Breast epithelium (tissue), 4 donors: Measurements from ENCODE around the gene EGR4. TPM values are rescaled to one million over a fixed set of nuclear protein-coding genes. Genes with fewer than 3 reads are reported as not detected.
A peak's percentile ranks its signal among the peaks of the same experiment; 100 is the strongest.

Source experiments
- DNase-seq, 2 donors: peaks; one replicate each; pipeline ENCODE4 v3.0.0-alpha.2; 2019; ENCODE audit warnings: low spot score in 2 of 2
- H3K27ac ChIP-seq, 2 donors: fragments of 200-600 bp; sonication (generic) in 1 of 2; one replicate each; pipeline ENCODE4 v1.5.1; 2016 to 2019; ENCODE audit warnings: mild to moderate bottlenecking in 1 of 2
- H3K27me3 ChIP-seq, 2 donors: fragments of 200-600 bp; sonication (generic) in 1 of 2; one replicate each; pipeline versions ENCODE4 v1.5.1 to v1.6.0; 2017 to 2019; ENCODE audit warnings: control low read depth in 1 of 2, mild to moderate bottlenecking in 1 of 2
- H3K36me3 ChIP-seq: fragments of 200-600 bp; one replicate; pipeline ENCODE4 v1.5.1; 2019
- H3K4me1 ChIP-seq, 2 donors: fragments of 200-600 bp; sonication (generic); one replicate each; pipeline ENCODE4 v1.5.1; 2016 to 2019; ENCODE audit warnings: control low read depth in 1 of 2
- H3K4me3 ChIP-seq, 3 donors: fragments of 200-600 bp; sonication (generic); 1 replicate in 2 of 3; 2 replicates in 1 of 3; pipeline ENCODE4 v1.5.1; 2016 to 2019; ENCODE audit warnings: mild to moderate bottlenecking in 3 of 3, moderate library complexity in 2 of 3
- H3K9me3 ChIP-seq, 2 donors: fragments of 200-600 bp; sonication (generic) in 1 of 2; one replicate each; pipeline ENCODE4 v1.5.1; 2016 to 2019; ENCODE audit warnings: control low read depth in 1 of 2
- POLR2A ChIP-seq: fragments of 450-650 bp; IDR thresholded peaks from one replicate; pipeline ENCODE4 v1.6.1; 2016; ENCODE audit warnings: antibody characterized with exemption, mild to moderate bottlenecking, moderate library complexity
- POLR2AphosphoS5 ChIP-seq, 3 donors: sonication (generic); formaldehyde crosslinking; IDR thresholded peaks; one replicate each; pipeline ENCODE4 v1.6.1; 2017; ENCODE audit warnings: antibody characterized with exemption in 3 of 3
- intact Hi-C: fragments of 100-400 bp; cut with DNase I; formaldehyde crosslinking; loops from one replicate; pipeline ENCODE4 v1.15.1; 2023; ENCODE audit warnings: low total_unique reads
- total RNA-seq, 3 donors: library from RNA; depleted of rRNA; stranded (reverse); fragments of >200 nt; gene quantifications; one replicate each; pipeline ENCODE4 v1.1.0, GENCODE V29; 2016
- TF ChIP-seq, protein P1 (sequence below), 3 donors: fragments of 450-650 bp; IDR thresholded peaks; one replicate each; pipeline ENCODE4 v1.5.1; 2016 to 2017; ENCODE audit warnings: antibody characterized with exemption in 3 of 3, mild to moderate bottlenecking in 3 of 3, moderate library complexity in 3 of 3

EGR4 gene
- total RNA-seq, 3 donors from 2014 or later, result not detected

DNA sequence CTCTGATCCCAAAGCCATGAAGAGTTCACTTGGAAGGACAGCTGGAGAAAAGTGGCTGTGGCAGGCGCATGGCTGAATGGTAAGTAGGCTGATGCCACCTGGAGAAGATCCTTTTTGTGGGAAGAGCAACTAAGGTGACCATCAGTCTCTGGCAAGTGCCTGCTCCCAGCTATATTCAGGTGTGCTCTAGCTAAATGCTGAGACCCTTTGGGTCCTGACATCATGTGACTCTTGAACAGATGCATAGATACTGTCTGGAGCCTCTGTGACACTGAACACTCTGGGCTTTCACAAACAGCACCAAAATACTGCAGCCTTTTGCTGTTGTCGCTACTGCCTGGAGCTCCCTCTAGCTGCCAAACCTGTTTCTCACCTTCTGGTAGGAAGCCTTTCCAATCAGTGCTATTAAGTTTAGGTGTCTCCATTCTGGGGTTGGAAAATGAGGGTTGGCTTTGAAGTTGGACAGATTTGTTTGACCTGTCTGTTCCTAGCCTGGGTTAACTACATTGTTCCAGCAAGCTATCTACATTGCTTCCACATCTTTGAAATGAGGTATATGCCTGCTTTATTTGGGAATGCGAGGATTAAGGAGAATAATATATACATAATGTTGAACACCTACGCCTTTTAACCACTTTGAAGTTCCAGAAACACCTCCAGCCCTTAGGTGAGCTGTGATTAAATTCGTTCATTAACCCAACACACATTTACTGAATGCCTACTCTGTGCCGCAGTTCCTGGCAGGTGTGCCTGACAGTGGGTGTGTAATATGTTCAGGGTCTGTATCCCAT is 3.1 kb downstream of the EGR4 start:
- DNase-seq, result no peak
- Histone ChIP-seq H3K9me3 (no peaks in the 10 kb centered on the region), H3K4me1 (peaks cover 0 to 11% of the 10 kb centered on the region in 2 donors), H3K27ac (no peak overlapping the region), H3K27me3 (peaks cover 12 to 51% of the 10 kb centered on the region in 2 donors), H3K4me3 (no peak overlapping the region), H3K36me3 (no peaks in the 10 kb centered on the region)
- intact Hi-C loops, result no loop called here
- TF ChIP-seq, protein P1, sequence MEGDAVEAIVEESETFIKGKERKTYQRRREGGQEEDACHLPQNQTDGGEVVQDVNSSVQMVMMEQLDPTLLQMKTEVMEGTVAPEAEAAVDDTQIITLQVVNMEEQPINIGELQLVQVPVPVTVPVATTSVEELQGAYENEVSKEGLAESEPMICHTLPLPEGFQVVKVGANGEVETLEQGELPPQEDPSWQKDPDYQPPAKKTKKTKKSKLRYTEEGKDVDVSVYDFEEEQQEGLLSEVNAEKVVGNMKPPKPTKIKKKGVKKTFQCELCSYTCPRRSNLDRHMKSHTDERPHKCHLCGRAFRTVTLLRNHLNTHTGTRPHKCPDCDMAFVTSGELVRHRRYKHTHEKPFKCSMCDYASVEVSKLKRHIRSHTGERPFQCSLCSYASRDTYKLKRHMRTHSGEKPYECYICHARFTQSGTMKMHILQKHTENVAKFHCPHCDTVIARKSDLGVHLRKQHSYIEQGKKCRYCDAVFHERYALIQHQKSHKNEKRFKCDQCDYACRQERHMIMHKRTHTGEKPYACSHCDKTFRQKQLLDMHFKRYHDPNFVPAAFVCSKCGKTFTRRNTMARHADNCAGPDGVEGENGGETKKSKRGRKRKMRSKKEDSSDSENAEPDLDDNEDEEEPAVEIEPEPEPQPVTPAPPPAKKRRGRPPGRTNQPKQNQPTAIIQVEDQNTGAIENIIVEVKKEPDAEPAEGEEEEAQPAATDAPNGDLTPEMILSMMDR (IDR thresholded peaks at IDR 0.05), result no peak
- TF ChIP-seq POLR2AphosphoS5 (IDR thresholded peaks at IDR 0.05), result no peak
- TF ChIP-seq POLR2A, result no peak

DNA sequence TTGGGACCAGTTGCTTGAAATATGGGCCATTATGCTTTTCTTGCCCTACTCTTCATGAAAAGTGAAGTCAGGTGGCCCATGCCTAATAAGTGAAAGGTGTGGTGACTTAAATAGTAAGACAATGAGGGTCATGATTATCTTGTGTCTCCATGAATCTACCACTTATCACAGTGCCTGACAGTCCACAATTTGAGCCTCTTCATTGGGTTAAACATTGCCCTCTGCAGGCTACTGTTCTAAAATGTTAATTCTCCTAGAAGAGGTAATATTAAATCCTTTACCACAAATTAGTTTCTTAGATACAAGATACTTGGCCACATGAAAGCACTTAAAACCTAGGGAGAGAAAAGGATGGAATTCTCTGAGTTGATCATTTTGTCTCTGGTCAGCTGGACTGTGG is 4.0 kb downstream of the EGR4 start:
- DNase-seq, result no peak
- no peak for TF ChIP-seq POLR2AphosphoS5 (IDR thresholded peaks at IDR 0.05)
- TF ChIP-seq POLR2A, result no peak
- TF ChIP-seq, protein P1 (IDR thresholded peaks at IDR 0.05), result no peak
- Histone ChIP-seq H3K27me3 (peaks cover 12 to 41% of the 10 kb centered on the region in 2 donors), H3K9me3 (no peaks in the 10 kb centered on the region), H3K27ac (no peak overlapping the region), H3K4me3 (no peak overlapping the region), H3K36me3 (no peaks in the 10 kb centered on the region), H3K4me1 (peaks cover 0 to 11% of the 10 kb centered on the region in 2 donors)
- intact Hi-C loops, result no loop called here

DNA sequence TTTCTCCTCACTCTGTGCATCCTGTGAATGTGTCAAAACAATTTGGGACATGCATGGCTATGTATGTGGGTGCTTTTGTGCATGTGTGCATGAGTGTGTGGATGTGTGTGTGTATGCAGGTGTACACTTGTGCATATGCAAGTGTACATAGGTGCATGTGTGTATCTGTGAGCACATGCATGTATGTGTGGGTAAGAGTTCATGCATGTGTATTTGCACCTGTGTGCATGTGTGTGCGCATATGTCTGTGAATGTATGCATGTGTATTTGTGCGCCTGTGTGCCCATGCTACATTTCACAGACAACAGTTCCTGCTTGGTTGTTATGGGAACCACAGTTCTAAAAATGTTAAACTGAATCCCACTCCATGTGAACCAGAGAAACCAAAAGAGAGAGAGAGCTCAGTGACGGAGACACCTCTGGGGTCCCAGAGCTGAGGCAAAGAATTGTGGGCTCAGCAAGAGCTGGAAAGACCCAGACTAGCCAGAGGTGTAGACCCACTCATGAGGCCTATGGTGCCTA is 7.2 kb downstream of the EGR4 start:
- H3K27ac ChIP-seq, result no peak overlapping the region
- H3K36me3 ChIP-seq, result no peaks in the 10 kb centered on the region
- no peak overlapping the region for H3K4me3 ChIP-seq
- no peaks in the 10 kb centered on the region for H3K9me3 ChIP-seq
- DNase-seq, result no peak
- TF ChIP-seq POLR2AphosphoS5 (IDR thresholded peaks at IDR 0.05) (no peak), POLR2A (no peak)
- TF ChIP-seq, protein P1 (IDR thresholded peaks at IDR 0.05), result no peak
- intact Hi-C loops, result no loop called here
- no peaks in the 10 kb centered on the region for H3K4me1 ChIP-seq
- peaks cover 0 to 10% of the 10 kb centered on the region in 2 donors for H3K27me3 ChIP-seq

DNA sequence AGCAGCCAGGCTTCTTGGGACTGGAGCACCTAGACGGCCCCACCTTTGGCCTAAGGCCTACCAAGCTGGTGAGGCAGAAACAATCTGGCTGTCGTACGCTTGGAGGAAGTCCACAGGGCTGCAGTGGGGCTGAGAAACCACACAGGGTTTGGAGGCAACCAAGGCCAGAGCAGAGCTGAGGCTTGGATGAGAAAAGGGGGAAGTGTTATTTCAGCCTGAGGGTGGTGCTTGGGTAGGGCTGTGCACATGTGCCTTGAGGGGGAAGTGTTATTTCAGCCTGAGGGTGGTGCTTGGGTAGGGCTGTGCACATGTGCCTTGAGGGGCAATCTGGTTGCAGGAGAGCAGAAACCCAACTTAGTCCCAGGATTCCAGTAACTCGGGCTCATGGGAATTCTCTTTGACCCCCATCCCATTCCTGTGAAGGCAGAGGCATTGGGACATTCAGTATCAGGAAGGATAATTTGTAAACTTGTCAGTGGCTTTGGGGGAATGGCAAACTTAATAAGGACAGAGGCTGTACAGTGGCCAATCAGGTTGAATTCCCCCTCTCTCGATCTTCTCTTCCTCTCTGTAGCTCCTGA is 8.1 kb downstream of the EGR4 start:
- TF ChIP-seq POLR2AphosphoS5 (IDR thresholded peaks at IDR 0.05), result no peak
- no peak for TF ChIP-seq POLR2A
- TF ChIP-seq, protein P1 (IDR thresholded peaks at IDR 0.05), result no peak
- Histone ChIP-seq H3K27me3 (peaks cover 0 to 6% of the 10 kb centered on the region in 2 donors), H3K36me3 (no peaks in the 10 kb centered on the region), H3K27ac (no peak overlapping the region), H3K4me1 (no peaks in the 10 kb centered on the region), H3K9me3 (no peaks in the 10 kb centered on the region), H3K4me3 (peak overlapping the region; percentile 53 to 85 (median 74))
- intact Hi-C loops, result no loop called here
- no peak for DNase-seq
